ENCODE measurements around the gene ANK3. TPM values are rescaled to one million over a fixed set of nuclear protein-coding genes. Genes with fewer than 3 reads are reported as not detected.

Gene ANK3
- total and polyA plus RNA-seq, 2 experiments from 2014 or later, result 26.2 to 49.0 TPM

DNA sequence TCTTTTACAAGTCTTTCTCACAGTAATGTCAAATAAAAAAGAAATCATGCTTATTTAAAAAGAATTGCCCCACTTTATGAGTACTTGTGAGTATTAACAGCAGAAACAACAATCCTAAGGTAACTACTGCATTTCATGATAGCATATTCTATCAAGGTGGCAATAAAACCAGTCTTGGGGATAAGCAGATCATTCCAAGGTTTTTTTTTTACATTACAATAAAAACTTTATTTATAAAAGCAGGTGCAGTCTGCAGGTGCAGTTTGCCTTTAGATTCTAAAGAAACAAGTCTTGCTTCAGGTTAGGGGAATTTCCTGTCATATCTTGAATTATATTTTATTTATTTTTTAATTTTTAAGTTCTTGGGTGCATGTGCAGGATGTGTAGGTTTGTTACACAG is 10.7 kb upstream of the ANK3 start:
- H2AFZ ChIP-seq, result no peak overlapping the region
- no peaks in the 10 kb centered on the region for H3K27me3 ChIP-seq
- DNase-seq (ENCODE audit: low spot score), result no peak
- no peak overlapping the region for H3K27ac ChIP-seq
- H3K79me2 ChIP-seq, result no peaks in the 10 kb centered on the region
- H3K4me2 ChIP-seq, result no peak overlapping the region
- H3K9me2 ChIP-seq (replicated peaks; ENCODE audit: insufficient read depth), result no peaks in the 10 kb centered on the region
- no peaks in the 10 kb centered on the region for H3K4me1 ChIP-seq (ENCODE audit: insufficient read depth)
- no peak overlapping the region for H3K4me3 ChIP-seq
- no peaks in the 10 kb centered on the region for H3K36me3 ChIP-seq (replicated peaks; ENCODE audit: insufficient read depth, low read depth)
- TF ChIP-seq EZH2 (IDR thresholded peaks at IDR 0.05; ENCODE audit: borderline replicate concordance) (no peak), EZH2phosphoT487 (IDR thresholded peaks at IDR 0.05; ENCODE audit: low read depth, severe bottlenecking, unreplicated experiment) (no peak)
- TF ChIP-seq, protein P1, sequence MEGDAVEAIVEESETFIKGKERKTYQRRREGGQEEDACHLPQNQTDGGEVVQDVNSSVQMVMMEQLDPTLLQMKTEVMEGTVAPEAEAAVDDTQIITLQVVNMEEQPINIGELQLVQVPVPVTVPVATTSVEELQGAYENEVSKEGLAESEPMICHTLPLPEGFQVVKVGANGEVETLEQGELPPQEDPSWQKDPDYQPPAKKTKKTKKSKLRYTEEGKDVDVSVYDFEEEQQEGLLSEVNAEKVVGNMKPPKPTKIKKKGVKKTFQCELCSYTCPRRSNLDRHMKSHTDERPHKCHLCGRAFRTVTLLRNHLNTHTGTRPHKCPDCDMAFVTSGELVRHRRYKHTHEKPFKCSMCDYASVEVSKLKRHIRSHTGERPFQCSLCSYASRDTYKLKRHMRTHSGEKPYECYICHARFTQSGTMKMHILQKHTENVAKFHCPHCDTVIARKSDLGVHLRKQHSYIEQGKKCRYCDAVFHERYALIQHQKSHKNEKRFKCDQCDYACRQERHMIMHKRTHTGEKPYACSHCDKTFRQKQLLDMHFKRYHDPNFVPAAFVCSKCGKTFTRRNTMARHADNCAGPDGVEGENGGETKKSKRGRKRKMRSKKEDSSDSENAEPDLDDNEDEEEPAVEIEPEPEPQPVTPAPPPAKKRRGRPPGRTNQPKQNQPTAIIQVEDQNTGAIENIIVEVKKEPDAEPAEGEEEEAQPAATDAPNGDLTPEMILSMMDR (IDR thresholded peaks at IDR 0.05; ENCODE audit: poor library complexity), result no peak
- no peaks in the 10 kb centered on the region for H3K9me3 ChIP-seq (ENCODE audit: low read depth)
- no peaks in the 10 kb centered on the region for H4K20me1 ChIP-seq (ENCODE audit: insufficient read depth, poor library complexity, severe bottlenecking)

- 77% methylated on average over 8 of the region's 8 CpGs for WGBS (ENCODE audit: low lambda C conversion rate, missing lambda C conversion rate)
Observed at GRCh38 chr10:60399328-60399727, 9.7 kb upstream of the ANK3 start.

GRCh38 chr10:60397792-60398191 is 8.1 kb upstream of the ANK3 start:
- Histone ChIP-seq H4K20me1 (ENCODE audit: insufficient read depth, poor library complexity, severe bottlenecking) (no peaks in the 10 kb centered on the region), H3K27ac (no peak overlapping the region), H3K79me2 (no peaks in the 10 kb centered on the region), H3K27me3 (no peaks in the 10 kb centered on the region), H3K36me3 (replicated peaks; ENCODE audit: insufficient read depth, low read depth) (no peaks in the 10 kb centered on the region), H3K9me3 (ENCODE audit: low read depth) (no peaks in the 10 kb centered on the region), H3K4me3 (no peak overlapping the region), H3K4me2 (no peak overlapping the region), H3K9me2 (replicated peaks; ENCODE audit: insufficient read depth) (no peaks in the 10 kb centered on the region), H3K4me1 (ENCODE audit: insufficient read depth) (no peaks in the 10 kb centered on the region), H2AFZ (no peak overlapping the region)
- DNase-seq (ENCODE audit: low spot score), result no peak
- TF ChIP-seq EZH2 (IDR thresholded peaks at IDR 0.05; ENCODE audit: borderline replicate concordance) (no peak), EZH2phosphoT487 (IDR thresholded peaks at IDR 0.05; ENCODE audit: low read depth, severe bottlenecking, unreplicated experiment) (no peak)
- TF ChIP-seq, protein P1 (IDR thresholded peaks at IDR 0.05; ENCODE audit: poor library complexity), result no peak
- 66% methylated on average over 2 of the region's 2 CpGs for WGBS (ENCODE audit: low lambda C conversion rate, missing lambda C conversion rate)

More at GRCh38 chr10:60399328-60399727, 9.7 kb upstream of the ANK3 start:
- no peak overlapping the region for H3K27ac ChIP-seq
- DNase-seq (ENCODE audit: low spot score), result no peak
- H3K4me2 ChIP-seq, result no peak overlapping the region
- H2AFZ ChIP-seq, result no peak overlapping the region
- no peaks in the 10 kb centered on the region for H3K4me1 ChIP-seq (ENCODE audit: insufficient read depth)
- H3K36me3 ChIP-seq (replicated peaks; ENCODE audit: insufficient read depth, low read depth), result no peaks in the 10 kb centered on the region
- H3K9me3 ChIP-seq (ENCODE audit: low read depth), result no peaks in the 10 kb centered on the region
- no peaks in the 10 kb centered on the region for H3K79me2 ChIP-seq
- H4K20me1 ChIP-seq (ENCODE audit: insufficient read depth, poor library complexity, severe bottlenecking), result no peaks in the 10 kb centered on the region
- TF ChIP-seq, protein P1 (IDR thresholded peaks at IDR 0.05; ENCODE audit: poor library complexity), result no peak
- TF ChIP-seq EZH2 (IDR thresholded peaks at IDR 0.05; ENCODE audit: borderline replicate concordance), result no peak
- no peak for TF ChIP-seq EZH2phosphoT487 (IDR thresholded peaks at IDR 0.05; ENCODE audit: low read depth, severe bottlenecking, unreplicated experiment)
- no peaks in the 10 kb centered on the region for H3K9me2 ChIP-seq (replicated peaks; ENCODE audit: insufficient read depth)
- no peak overlapping the region for H3K4me3 ChIP-seq
- H3K27me3 ChIP-seq, result no peaks in the 10 kb centered on the region

- TF ChIP-seq EZH2 (IDR thresholded peaks at IDR 0.05; ENCODE audit: borderline replicate concordance) (no peak), EZH2phosphoT487 (IDR thresholded peaks at IDR 0.05; ENCODE audit: low read depth, severe bottlenecking, unreplicated experiment) (no peak)
- TF ChIP-seq, protein P1 (IDR thresholded peaks at IDR 0.05; ENCODE audit: poor library complexity), result no peak
- 84% methylated on average over 3 of the region's 3 CpGs for WGBS (ENCODE audit: low lambda C conversion rate, missing lambda C conversion rate)
- Histone ChIP-seq H4K20me1 (ENCODE audit: insufficient read depth, poor library complexity, severe bottlenecking) (no peaks in the 10 kb centered on the region), H2AFZ (no peak overlapping the region), H3K9me2 (replicated peaks; ENCODE audit: insufficient read depth) (no peaks in the 10 kb centered on the region), H3K4me1 (ENCODE audit: insufficient read depth) (no peaks in the 10 kb centered on the region), H3K79me2 (no peaks in the 10 kb centered on the region), H3K4me2 (no peak overlapping the region), H3K36me3 (replicated peaks; ENCODE audit: insufficient read depth, low read depth) (no peaks in the 10 kb centered on the region), H3K4me3 (no peak overlapping the region), H3K9me3 (ENCODE audit: low read depth) (no peaks in the 10 kb centered on the region), H3K27me3 (no peaks in the 10 kb centered on the region), H3K27ac (no peak overlapping the region)
- no peak for DNase-seq (ENCODE audit: low spot score)
Observed at GRCh38 chr10:60396766-60397165, 7.1 kb upstream of the ANK3 start.
